ENCODE data around the gene ST6GALNAC3.
"Not testable (repeated sequence)": the region's sequence is repeated elsewhere in the genome, so short reads cannot be mapped to it uniquely, and the experiment has no call there.

Gene ST6GALNAC3

GRCh38 chr1:76070538-76070937, 4.0 kb upstream of the ST6GALNAC3 start:
- in situ Hi-C loops (cut with MboI; ENCODE audit: low sequenced_read_pairs) = no loop called here

DNA sequence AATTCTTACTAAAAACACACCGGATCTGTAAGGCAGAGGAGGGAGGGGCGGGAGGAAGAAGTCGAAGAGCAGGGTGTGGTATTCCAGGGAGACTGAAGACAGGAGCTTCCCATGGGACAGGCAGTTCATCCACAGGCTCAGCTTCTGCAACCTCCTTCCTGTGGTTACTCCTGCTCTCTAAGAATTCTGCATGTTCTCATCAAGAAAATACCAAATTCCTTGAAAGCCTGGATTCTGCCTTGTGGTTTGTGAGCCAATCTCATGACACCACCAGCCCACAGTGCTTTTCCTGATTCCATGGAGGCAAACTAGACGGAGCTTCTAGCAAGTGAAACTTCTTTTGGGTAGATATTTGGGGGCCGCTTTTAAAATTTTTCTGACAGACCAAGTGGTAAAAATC, 1.1 kb upstream of the ST6GALNAC3 start:
- in situ Hi-C loops (cut with MboI; ENCODE audit: low sequenced_read_pairs) = no loop called here

DNA sequence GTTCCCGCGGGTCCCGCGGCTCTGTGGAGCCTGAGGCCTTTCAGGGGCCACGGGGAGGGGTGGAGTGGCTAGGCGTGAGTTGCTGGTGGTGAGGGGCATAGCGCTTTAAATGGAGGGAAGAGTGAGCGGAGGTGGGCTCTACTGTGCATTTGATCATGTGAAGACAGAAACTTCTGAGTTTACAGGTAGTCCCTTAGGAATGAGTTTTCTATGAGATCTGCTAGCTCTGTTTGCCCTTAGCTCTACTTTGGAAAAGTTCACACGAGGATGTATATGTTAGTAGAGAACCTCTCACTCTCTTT, 593 bp downstream of the ST6GALNAC3 start:
- in situ Hi-C loops (cut with MboI; ENCODE audit: low sequenced_read_pairs) = no loop called here

DNA sequence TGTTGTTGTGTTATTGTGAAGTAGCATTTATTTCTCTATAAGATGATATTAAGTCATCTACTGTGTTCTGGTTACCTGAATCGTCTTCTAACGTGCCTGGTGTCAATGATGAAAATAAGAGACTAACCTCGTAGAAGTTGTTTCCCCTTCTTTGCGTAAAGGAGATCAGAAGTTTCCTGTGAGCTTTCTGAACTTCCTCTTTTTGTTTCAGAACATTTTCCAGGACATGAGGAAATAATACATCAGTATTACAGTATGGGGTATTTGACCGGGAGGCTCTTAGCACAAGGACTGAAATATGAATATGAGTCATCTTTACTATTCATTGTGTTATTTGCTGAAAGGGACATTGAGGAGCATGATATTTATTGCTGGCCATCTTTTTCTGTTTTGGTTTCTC, 1.3 kb downstream of the ST6GALNAC3 start:
- in situ Hi-C loops (cut with MboI; ENCODE audit: low sequenced_read_pairs) = no loop called here

DNA sequence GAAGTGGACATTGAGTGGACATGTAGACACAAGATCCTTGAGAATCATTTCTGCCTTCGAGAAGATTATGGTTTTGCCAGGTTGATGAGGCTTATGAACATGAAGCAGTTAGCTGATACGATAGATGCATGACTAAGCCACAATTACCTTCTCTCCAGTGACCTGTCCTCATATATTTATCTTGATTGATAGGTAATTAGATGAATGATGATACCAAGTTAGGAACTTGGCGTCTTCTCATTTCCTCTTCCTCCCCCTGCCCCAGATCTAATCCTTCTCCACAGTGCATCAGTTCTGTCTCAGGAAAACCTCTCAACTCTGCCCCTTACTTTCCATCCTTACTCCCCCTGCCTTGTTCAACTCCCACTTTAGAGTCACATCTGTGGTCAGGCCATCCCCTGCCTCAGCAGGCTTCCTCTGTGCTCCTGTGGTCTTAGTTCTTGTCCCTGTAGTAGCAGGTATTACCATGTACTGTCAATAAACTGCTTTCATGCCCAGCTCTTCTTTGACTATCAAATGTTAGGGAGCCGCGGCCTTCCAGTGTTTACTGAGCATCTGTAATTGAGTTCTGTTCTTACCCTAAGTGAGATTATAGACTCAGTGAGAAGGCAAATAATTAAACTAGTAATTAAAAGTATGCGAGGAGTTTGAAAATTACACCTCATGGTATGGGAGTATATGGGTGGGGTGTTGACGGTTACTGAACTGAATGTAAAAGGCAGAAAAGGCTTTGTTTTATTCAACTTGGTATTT, 5.1 kb downstream of the ST6GALNAC3 start:
- in situ Hi-C loops (cut with MboI; ENCODE audit: low sequenced_read_pairs) = no loop called here

GRCh38 chr1:76080552-76081079, 6.1 kb downstream of the ST6GALNAC3 start:
- in situ Hi-C loops (cut with MboI; ENCODE audit: low sequenced_read_pairs) = no loop called here

- in situ Hi-C loops (cut with MboI; ENCODE audit: low sequenced_read_pairs) = no loop called here
These were observed 7.5 kb downstream of the ST6GALNAC3 start for GRCh38 chr1:76082062-76082461.

- in situ Hi-C loops (cut with MboI; ENCODE audit: low sequenced_read_pairs) = no loop called here
These were observed 8.6 kb downstream of the ST6GALNAC3 start for GRCh38 chr1:76083189-76083588.

GRCh38 chr1:76084029-76084627, 9.6 kb downstream of the ST6GALNAC3 start:
- in situ Hi-C loops (cut with MboI; ENCODE audit: low sequenced_read_pairs) = no loop called here

GRCh38 chr1:76084685-76085084, 10.1 kb downstream of the ST6GALNAC3 start:
- in situ Hi-C loops (cut with MboI; ENCODE audit: low sequenced_read_pairs) = no loop called here

DNA sequence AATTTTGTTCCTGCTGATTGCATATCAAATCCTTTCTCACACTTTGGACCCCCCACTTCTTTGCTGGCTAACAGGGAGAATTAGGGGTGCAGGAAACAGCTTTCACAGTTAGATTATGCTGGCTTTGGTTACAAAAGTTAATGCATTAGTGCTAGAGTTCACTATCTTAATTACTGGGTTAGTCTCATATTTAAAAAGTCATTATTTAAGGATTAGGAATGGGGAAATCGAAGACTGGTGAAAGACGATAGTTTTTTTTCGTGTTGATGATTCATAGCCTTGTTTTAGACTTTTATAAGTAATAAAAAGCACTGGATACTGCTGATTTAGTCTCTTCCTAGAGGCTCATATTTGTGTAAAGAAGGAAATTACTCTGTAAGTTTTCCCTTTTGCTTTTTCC, 11.6 kb downstream of the ST6GALNAC3 start:
- in situ Hi-C loops (cut with MboI; ENCODE audit: low sequenced_read_pairs) = no loop called here

GRCh38 chr1:76086597-76086996, 12.1 kb downstream of the ST6GALNAC3 start:
- in situ Hi-C loops (cut with MboI; ENCODE audit: low sequenced_read_pairs) = no loop called here

GRCh38 chr1:76090283-76091203, 16.0 kb downstream of the ST6GALNAC3 start:
- in situ Hi-C loops (cut with MboI; ENCODE audit: low sequenced_read_pairs) = no loop called here

DNA sequence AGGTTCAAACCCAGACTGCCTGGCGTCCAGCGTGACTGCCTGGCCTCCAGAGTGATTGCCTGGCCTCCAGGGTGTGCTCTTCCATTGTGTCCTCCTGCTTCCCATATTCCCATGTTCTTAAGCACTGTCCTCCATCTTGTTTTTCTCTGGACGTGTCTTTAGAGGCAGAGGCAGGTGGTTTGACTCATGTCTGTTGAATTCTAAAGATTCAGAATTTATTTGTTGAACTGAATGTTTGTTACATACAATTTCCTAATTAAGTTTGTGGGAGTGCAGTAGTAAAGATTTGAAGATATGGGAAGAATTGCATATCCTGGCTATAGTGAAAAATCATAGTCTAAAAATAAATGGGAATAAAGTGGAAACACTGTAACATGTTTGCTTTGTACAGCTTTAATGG, 18.3 kb downstream of the ST6GALNAC3 start:
- in situ Hi-C loops (cut with MboI; ENCODE audit: low sequenced_read_pairs) = no loop called here

GRCh38 chr1:76093522-76094312, 19.2 kb downstream of the ST6GALNAC3 start:
- in situ Hi-C loops (cut with MboI; ENCODE audit: low sequenced_read_pairs) = no loop called here

DNA sequence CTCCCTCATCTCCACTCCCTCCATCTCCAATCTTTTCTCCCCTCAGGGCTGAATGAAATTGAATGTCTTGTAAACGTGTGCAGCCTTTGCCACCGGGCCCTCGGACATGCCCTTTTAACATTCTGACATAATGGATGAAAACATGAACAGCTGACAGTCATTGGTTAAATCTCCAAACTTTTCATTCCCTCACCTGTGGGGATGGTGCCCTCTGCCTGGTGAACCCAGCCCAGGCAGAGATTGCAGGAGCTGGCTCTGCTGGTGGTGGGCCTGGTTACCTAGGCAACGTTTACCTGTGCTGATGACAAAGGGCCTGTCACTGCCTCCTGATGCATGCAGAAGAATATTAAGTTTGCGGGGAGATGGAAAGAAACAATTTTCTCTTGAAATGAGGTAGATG, 21.3 kb downstream of the ST6GALNAC3 start:
- in situ Hi-C loops (cut with MboI; ENCODE audit: low sequenced_read_pairs) = no loop called here

DNA sequence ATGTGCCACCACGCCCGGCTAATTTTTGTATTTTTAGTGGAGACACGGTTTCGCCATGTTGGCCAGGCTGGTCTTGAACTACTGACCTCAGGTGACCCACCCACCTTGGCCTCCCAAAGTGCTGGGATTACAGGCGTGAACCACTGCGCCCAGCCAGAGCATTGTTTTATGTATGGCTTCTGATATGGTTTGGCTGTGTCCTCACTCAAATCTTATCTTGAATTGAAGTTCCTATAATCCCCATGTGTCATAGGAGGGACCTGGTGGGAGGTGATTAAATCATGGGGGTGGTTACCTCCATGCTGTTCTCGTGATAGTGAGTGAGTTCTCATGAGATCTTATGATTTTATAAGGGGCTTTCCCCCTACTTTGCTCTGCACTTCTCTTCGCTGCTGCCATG, 22.5 kb downstream of the ST6GALNAC3 start:
- in situ Hi-C loops (cut with MboI; ENCODE audit: low sequenced_read_pairs) = not testable (repeated sequence)

GRCh38 chr1:76098845-76099244, 24.3 kb downstream of the ST6GALNAC3 start:
- in situ Hi-C loops (cut with MboI; ENCODE audit: low sequenced_read_pairs) = no loop called here

- in situ Hi-C loops (cut with MboI; ENCODE audit: low sequenced_read_pairs) = no loop called here
These were observed 27.0 kb downstream of the ST6GALNAC3 start for GRCh38 chr1:76101548-76101947.

DNA sequence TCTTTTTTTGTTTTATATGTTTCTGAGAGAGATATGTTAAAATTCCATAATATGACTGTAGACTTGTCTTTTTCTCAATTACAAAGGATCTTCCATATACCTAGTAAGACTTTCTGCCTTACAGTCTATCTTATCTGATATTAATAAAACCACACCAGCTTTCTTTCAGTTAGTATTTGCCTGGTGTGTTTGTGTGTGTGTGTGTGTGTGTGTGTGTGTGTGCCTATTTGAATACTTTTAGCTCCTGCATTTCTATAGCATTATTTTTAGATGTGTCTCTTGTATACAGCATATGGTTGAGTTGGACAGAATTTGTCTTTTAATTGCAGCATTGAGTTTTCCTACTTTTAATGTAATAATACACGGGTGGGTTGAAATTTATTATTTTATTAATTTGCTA, 27.5 kb downstream of the ST6GALNAC3 start:
- in situ Hi-C loops (cut with MboI; ENCODE audit: low sequenced_read_pairs) = no loop called here

DNA sequence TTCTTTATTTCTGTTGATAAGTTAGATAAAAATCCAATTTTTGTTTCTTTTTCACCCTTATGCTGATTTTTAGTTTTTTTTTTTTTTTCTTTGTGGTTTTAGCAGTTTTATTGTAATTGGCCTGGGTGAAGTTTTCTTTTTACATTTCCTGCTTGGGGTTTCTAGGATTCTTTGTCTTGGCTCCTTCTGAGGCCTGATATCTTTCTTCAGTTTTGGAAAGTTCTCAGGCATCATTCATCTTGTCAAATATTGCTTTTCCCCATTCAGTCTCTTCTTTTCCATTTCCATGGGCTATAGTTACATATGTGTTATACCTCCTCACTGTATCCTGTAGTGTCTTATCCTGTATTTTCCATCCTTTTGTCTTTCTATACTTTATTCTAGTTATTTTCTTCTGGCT, 28.5 kb downstream of the ST6GALNAC3 start:
- in situ Hi-C loops (cut with MboI; ENCODE audit: low sequenced_read_pairs) = no loop called here
